Brain pericyte (primary cell): Measurements from ENCODE around the gene ARHGAP10.

Experiments
- DNase-seq: peaks from one replicate; pipeline ENCODE4 v3.0.0-alpha.2; 2012; ENCODE audit warnings: low read depth, low spot score

The ARHGAP10 gene

GRCh38 chr4:147948336-147948735 lies 216.4 kb downstream of the ARHGAP10 start:
- no peak for DNase-seq

- DNase-seq: no peak
These were observed 218.4 kb downstream of the ARHGAP10 start for GRCh38 chr4:147950261-147950660.

- DNase-seq: no peak
These were observed 219.0 kb downstream of the ARHGAP10 start for GRCh38 chr4:147950841-147951240.

GRCh38 chr4:147954850-147955249 lies 223.0 kb downstream of the ARHGAP10 start:
- no peak for DNase-seq

GRCh38 chr4:147955827-147956558 lies 224.1 kb downstream of the ARHGAP10 start:
- DNase-seq: no peak

GRCh38 chr4:147957446-147957845 lies 225.6 kb downstream of the ARHGAP10 start:
- no peak for DNase-seq

- no peak for DNase-seq
These were observed 226.2 kb downstream of the ARHGAP10 start for GRCh38 chr4:147958057-147958456.

GRCh38 chr4:147958489-147959065 lies 226.7 kb downstream of the ARHGAP10 start:
- DNase-seq: no peak

- no peak for DNase-seq
These were observed 229.1 kb downstream of the ARHGAP10 start for GRCh38 chr4:147960971-147961370.

GRCh38 chr4:147963839-147964238 lies 232.0 kb downstream of the ARHGAP10 start:
- no peak for DNase-seq

- DNase-seq: no peak
These were observed 232.5 kb downstream of the ARHGAP10 start for GRCh38 chr4:147964266-147964880.

GRCh38 chr4:147965056-147965455 lies 233.2 kb downstream of the ARHGAP10 start:
- DNase-seq: no peak

- DNase-seq: no peak
These were observed 234.0 kb downstream of the ARHGAP10 start for GRCh38 chr4:147965873-147966272.

- DNase-seq: no peak
These were observed 236.8 kb downstream of the ARHGAP10 start for GRCh38 chr4:147968641-147969040.

- no peak for DNase-seq
These were observed 237.9 kb downstream of the ARHGAP10 start for GRCh38 chr4:147969573-147970385.

GRCh38 chr4:147971116-147971515 lies 239.2 kb downstream of the ARHGAP10 start:
- no peak for DNase-seq

GRCh38 chr4:147975325-147975724 lies 243.4 kb downstream of the ARHGAP10 start:
- DNase-seq: no peak

GRCh38 chr4:147975933-147976928 lies 244.3 kb downstream of the ARHGAP10 start:
- DNase-seq: no peak

GRCh38 chr4:147980586-147980985 lies 248.7 kb downstream of the ARHGAP10 start:
- DNase-seq: no peak

- no peak for DNase-seq
These were observed 249.4 kb downstream of the ARHGAP10 start for GRCh38 chr4:147981305-147981704.
